HepG2 (cell line): ENCODE results near the gene TTBK1. TPM values are rescaled to one million over a fixed set of nuclear protein-coding genes. Genes with fewer than 3 reads are reported as not detected.

Source experiments
- ASH2L ChIP-seq: fragments of 300-600, 200-600 bp; sonication (generic); IDR thresholded peaks from 2 replicates; pipeline ENCODE4 v1.7.0; 2017; ENCODE audit warnings: low read depth, mild to moderate bottlenecking, moderate library complexity, mixed read lengths, low read length; ENCODE audit not compliant: insufficient read length
- CEBPZ ChIP-seq: IDR thresholded peaks from 2 replicates; pipeline ENCODE4 v1.6.1; 2012; ENCODE audit warnings: low read length, improper control_type of control experiment
- DMTF1 ChIP-seq: sonication (generic); formaldehyde crosslinking; IDR thresholded peaks from 2 replicates; pipeline ENCODE4 v1.4.0; 2020; ENCODE audit warnings: mild to moderate bottlenecking, missing genetic modification reagents
- KDM3A ChIP-seq: IDR thresholded peaks from 2 replicates; pipeline ENCODE4 v1.6.1; 2018; ENCODE audit warnings: low read depth, missing compliant biosample characterization
- MED1 ChIP-seq: sonication (generic); formaldehyde crosslinking; IDR thresholded peaks from 2 replicates; pipeline ENCODE4 v1.4.0; 2020; ENCODE audit warnings: missing genetic modification reagents
- PCBP2 ChIP-seq: fragments of 200-400 bp; formaldehyde crosslinking; optimal IDR thresholded peaks from 2 replicates; pipeline ENCODE3; 2018; ENCODE audit warnings: low read length, low read depth; ENCODE audit not compliant: poor library complexity, severe bottlenecking
- ZFY ChIP-seq: sonication (generic); formaldehyde crosslinking; IDR thresholded peaks from 2 replicates; pipeline ENCODE4 v1.4.0; 2020; ENCODE audit warnings: missing genetic modification reagents
- ZHX2 ChIP-seq, 2 experiments: sonication (generic) in 1 of 2; formaldehyde crosslinking in 1 of 2; IDR thresholded peaks; 2 replicates each; pipeline versions ENCODE4 v1.6.1 to v1.9.0; 2014 to 2022; ENCODE audit warnings: antibody characterized with exemption in 1 of 2, borderline replicate concordance in 1 of 2, inconsistent platforms in 1 of 2, low read depth in 1 of 2, missing genetic modification reagents in 1 of 2
- polyA plus RNA-seq, 8 experiments: library from polyadenylated mRNA; depleted of rRNA in 3 of 8; stranded (reverse) in 7 of 8; unstranded in 1 of 8; fragments of >200 nt; fragmentation: Illumina TruSeq in 4 of 8; extraction: Trizol in 4 of 8; gene quantifications; 2 replicates each; pipeline versions ENCODE4 v1.2.1 to v1.2.3, GENCODE V29; 2011 to 2016; ENCODE audit warnings: low read depth in 4 of 8, missing spikeins in 1 of 8, mixed read lengths in 1 of 8; ENCODE audit not compliant: insufficient read depth in 1 of 8
- total RNA-seq, 5 experiments: library from RNA; depleted of rRNA; stranded (reverse); fragments of >200 nt; fragmentation: Illumina TruSeq; extraction: Trizol; gene quantifications; 2 replicates each; pipeline ENCODE4 v1.2.3, GENCODE V29; 2016; ENCODE audit warnings: low read depth in 1 of 5

TTBK1 gene
- total and polyA plus RNA-seq, 2 of the 13 experiments (the other 11 are each of a cell fraction or from before 2014, with no cell fraction given) = 0.24 to 0.33 TPM

- TF ChIP-seq CEBPZ = no peak
- no peak for TF ChIP-seq DMTF1 (CRISPR knock-in tag)
- no peak for TF ChIP-seq ASH2L
- no peak for TF ChIP-seq ZFY (CRISPR knock-in tag)
- TF ChIP-seq MED1 (CRISPR knock-in tag) = no peak
- TF ChIP-seq PCBP2 = no peak
- TF ChIP-seq ZHX2 (IDR thresholded peaks at IDR 0.05; ENCODE audit: low read depth) = no peak
- TF ChIP-seq ZHX2 (CRISPR knock-in tag; IDR thresholded peaks at IDR 0.05; ENCODE audit: borderline replicate concordance) = no peak
- TF ChIP-seq KDM3A (CRISPR knock-in tag) = no peak
Observed at GRCh38 chr6:43301081-43301870, 58.0 kb downstream of the TTBK1 start (continued).
